GM19455 (cell line): ENCODE data around the gene KIF16B.
A peak's percentile ranks its signal among the peaks of the same experiment; 100 is the strongest.
"Not testable (repeated sequence)": the region's sequence is repeated elsewhere in the genome, so short reads cannot be mapped to it uniquely, and the experiment has no call there.

ENCODE experiments used
- ATAC-seq: cut with Tn5 transposase; IDR thresholded peaks from one replicate; pipeline ENCODE4 v1.9.1; 2021; ENCODE audit not compliant: unreplicated experiment

Gene KIF16B

GRCh38 chr20:16440686-16441085 lies 132.6 kb downstream of the KIF16B start:
- no peak for ATAC-seq

DNA sequence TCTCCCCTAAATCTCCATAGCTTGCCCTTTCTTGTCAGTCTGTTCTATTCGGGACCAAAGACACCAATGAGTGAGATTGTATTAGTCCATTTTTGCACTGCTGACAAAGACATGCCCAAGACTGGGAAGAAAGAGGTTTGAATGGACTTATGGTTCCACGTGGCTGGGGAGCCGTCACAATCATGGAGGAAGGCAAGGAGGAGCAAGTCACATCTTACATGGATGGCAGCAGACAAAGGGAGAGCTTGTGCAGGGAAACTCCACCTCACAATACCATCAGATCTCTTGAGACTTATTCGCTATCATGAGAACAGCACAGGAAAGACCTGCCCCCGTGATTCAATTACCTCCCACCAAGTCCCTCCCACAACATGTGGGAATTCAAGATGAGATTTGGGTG lies 133.7 kb downstream of the KIF16B start:
- ATAC-seq = not testable (repeated sequence)

GRCh38 chr20:16438100-16438499 lies 135.1 kb downstream of the KIF16B start:
- ATAC-seq = no peak

DNA sequence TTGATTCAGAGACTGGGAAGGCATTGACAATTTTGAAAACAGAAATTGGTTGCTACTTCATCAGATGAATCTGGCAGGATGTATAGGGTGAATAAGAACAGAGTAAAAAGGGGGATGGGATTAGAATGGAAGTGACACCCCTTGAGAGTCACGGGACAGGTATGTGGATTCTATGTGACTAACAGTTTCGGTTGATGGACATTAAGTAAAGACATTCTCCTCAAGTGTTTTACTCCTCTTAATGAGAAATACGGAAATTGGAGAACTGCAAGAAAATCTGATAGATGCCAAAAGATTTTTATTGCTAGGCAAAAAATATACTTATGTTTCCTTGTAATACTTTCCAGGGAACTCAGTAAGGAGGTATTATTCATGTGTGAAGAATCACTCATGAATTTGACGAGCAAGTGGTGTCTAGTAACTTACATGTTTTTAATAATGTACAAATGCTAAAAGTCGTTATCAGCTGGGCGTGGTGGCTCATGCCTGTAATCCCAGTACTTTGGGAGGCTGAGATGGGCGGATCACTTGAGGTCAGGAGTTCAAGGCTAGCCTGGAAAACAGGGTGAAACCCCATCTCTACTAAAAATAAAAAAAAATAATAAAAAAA lies 135.8 kb downstream of the KIF16B start:
- no peak for ATAC-seq

DNA sequence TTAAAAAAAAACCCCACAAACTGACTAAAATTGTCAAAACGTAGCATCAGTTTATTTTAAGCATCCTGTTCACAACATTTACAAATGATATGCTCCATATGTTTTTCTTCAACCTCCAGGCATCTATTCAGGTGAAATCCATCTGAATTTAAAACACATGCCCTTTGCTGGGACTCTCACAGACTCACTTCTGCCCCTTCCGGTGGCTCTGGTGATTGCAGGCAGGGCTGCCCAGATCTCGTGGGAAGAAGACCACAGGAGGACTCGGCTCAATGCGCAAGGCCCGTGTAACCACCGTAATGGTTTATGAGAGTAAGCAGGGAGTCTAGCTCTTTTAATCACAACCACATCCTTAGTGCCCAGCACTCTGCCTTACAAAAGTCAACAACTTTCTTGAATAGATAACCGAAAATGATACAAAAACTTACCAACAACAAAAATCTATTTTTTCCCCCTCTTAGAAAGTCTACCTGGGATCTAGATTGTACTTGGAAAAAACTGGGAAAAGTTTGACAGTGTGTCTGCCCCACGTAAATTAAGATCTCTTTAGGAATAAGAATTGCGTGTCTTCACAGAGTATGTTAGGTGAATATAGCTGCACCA lies 139.1 kb downstream of the KIF16B start:
- peak; percentile 87 for ATAC-seq

DNA sequence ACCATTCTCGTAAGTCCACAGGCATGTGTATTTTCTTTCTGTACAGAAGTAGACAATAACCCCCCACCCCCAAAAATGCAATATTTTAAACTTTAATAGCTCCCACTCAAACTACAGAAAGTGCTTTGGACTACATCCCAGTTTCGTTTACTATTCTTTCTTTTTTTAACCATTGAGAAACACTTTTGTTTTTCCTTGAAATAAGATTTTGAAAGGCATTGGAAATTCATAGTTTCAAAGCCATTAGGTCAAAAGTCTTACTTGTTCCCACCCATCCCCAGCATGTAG lies 140.0 kb downstream of the KIF16B start:
- ATAC-seq = no peak

GRCh38 chr20:16432466-16433292 lies 140.6 kb downstream of the KIF16B start:
- no peak for ATAC-seq

GRCh38 chr20:16428112-16428511 lies 145.1 kb downstream of the KIF16B start:
- ATAC-seq = no peak

GRCh38 chr20:16427571-16427970 lies 145.7 kb downstream of the KIF16B start:
- ATAC-seq = no peak

DNA sequence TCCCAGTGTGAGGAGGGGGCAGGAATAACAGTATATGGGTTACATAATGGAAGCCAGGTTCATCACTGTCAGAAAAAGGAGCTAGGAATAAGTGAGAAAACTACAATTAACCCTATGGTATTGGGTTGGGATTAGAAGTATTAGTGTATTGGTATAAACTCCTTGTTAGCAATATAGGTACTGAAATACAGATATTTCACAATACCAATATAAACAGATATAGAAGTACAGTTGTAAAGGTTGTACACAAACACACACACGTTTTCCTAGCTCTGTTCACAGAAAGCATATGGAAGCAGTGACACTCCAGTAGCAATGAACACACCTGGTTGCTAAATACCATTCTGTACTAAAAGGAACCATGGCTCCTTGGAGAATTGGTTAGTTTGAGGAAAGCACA lies 148.5 kb downstream of the KIF16B start:
- ATAC-seq = no peak

GRCh38 chr20:16423311-16424212 lies 149.7 kb downstream of the KIF16B start:
- ATAC-seq = no peak

GRCh38 chr20:16419138-16419715 lies 154.0 kb downstream of the KIF16B start:
- no peak for ATAC-seq

- no peak for ATAC-seq
Observed at GRCh38 chr20:16418616-16419015, 154.6 kb downstream of the KIF16B start.

DNA sequence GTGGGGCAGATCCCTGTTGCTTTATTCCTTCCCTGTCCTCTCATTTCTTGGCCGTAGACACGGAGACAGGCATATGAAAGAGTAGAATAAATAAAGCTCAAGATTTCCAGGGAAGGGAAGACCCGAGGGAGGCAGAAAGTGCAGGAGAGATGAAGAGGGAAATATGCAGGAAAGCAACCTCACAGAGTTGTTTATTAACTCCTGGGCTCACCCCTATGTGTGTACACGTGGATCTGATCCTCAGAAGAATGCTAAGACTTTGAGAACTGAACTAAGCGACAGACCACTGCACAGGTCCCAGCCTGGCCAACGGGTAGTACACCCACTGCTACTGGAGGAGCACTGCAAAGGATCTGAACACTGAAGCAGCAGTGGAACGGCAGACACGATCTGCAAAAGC lies 156.2 kb downstream of the KIF16B start:
- ATAC-seq = no peak

GRCh38 chr20:16415071-16416053 lies 157.9 kb downstream of the KIF16B start:
- ATAC-seq = no peak

GRCh38 chr20:16412906-16413305 lies 160.3 kb downstream of the KIF16B start:
- no peak for ATAC-seq

DNA sequence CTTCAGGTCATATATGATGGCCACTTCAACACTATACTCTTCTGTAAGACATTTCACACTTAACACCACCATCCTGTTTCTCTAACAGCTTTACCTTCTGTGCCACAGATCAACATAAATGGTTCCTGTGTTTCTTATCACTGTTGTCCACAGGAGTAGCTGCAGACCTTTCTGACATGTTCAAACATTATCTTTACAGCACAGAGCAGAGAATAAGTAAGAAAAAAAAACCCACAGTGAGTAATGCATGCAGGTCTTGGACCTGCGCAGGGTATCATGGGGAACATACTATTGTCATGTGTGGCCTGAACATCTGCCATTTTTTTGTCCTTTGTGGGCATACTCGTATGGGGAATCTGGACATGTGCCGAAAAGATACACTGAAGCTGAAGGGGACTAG lies 161.9 kb downstream of the KIF16B start:
- no peak for ATAC-seq

DNA sequence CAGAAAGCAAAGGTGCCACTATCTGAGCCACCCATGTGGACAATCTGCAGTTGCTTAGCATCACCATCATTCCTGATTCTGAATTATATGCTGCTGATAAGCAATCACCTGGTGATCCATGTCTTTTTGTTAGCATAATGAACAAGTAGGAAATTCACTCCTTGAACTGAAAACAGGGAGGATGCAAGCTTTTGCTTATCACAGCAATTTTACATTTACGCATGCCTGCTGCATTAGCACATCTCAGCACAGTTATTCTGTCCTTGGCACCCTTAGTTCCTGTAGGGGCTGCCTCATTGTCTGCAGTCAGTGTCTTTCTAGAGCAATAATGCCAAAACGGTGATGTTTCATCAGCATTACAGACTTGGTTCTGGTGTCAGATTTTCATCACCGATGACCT lies 162.6 kb downstream of the KIF16B start:
- ATAC-seq = no peak

DNA sequence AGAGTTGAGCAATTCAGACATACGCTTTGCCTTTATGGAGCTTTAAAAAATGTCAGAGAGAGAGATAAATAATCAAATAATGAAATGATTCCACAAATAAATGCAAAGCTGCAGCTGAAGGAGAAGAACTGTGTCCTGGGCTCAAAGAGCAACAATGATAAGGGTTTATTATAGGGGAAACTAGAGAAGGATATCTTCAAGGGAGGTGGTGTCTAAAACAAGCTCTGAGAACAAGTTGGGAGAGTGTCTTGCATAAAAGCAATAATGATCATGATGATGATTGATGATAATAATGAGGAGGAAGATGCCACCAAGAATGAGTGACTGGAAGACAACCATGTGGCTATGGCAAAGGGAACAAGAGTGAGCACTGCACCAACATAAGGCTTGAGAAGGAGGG lies 164.3 kb downstream of the KIF16B start:
- ATAC-seq = no peak
